ENCODE results near the gene ID3. TPM values are rescaled to one million over a fixed set of nuclear protein-coding genes. Genes with fewer than 3 reads are reported as not detected.

The ID3 gene
- total and polyA plus RNA-seq, 9 of the 15 experiments (the other 6 are each of a cell fraction or from before 2014, with no cell fraction given), result 6.8 to 59.8 (median 23.5) TPM

DNA sequence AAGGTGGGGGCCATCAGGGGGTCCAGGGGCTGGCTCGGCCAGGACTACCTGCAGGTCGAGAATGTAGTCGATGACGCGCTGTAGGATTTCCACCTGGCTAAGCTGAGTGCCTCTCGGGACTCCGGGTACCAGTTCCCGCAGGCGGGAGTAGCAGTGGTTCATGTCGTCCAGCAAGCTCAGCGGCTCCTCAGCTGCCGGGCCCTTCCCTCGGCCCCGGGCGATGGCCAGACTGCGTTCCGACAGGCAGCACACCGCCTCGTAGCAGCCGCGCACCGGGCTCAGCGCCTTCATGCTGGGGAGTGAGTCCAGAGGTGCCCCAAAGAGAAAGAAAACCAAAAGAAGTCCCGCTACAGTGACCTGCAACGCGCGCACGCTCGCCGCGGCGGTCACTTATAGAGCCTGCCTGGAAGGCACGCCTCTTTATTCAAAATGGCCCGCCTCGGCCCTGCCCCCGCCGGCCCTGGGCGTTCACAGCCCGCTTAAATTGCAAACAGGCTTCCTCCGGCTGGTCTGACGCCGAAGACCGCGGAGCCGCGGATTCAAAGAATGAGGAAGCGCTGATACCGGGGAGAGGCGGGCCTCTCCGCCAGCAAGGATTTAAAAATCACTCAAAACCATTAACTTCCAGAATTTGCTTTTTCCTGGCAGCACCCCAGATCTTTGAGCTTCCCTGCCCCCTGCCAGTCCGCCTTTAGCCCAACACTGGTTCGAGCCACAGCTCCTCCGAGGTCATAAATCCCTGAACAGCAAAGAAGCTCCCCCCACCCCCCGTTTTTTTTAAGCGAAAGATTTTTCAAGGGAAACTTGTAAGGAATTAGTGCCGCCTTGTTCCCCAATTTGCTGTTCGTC is at the start of gene ID3 (continued):
- no peak for TF ChIP-seq NR2C1 (IDR thresholded peaks at IDR 0.05)
- no peak for TF ChIP-seq NR2C1 (tag; IDR thresholded peaks at IDR 0.05)
- TF ChIP-seq SOX6 (IDR thresholded peaks at IDR 0.05), result peak; percentile 23; the same call in 1 of the 2 replicates
- peak; percentile 78 for TF ChIP-seq CHD1 (IDR thresholded peaks at IDR 0.05; ENCODE audit: low read length)
- no peak for TF ChIP-seq FOXK1 (CRISPR knock-in tag; IDR thresholded peaks at IDR 0.05; ENCODE audit: borderline replicate concordance)
- TF ChIP-seq, protein P1, sequence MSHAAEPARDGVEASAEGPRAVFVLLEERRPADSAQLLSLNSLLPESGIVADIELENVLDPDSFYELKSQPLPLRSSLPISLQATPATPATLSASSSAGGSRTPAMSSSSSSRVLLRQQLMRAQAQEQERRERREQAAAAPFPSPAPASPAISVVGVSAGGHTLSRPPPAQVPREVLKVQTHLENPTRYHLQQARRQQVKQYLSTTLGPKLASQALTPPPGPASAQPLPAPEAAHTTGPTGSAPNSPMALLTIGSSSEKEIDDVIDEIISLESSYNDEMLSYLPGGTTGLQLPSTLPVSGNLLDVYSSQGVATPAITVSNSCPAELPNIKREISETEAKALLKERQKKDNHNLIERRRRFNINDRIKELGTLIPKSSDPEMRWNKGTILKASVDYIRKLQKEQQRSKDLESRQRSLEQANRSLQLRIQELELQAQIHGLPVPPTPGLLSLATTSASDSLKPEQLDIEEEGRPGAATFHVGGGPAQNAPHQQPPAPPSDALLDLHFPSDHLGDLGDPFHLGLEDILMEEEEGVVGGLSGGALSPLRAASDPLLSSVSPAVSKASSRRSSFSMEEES (CRISPR knock-in tag; IDR thresholded peaks at IDR 0.05), result no peak
- TF ChIP-seq, protein P2, sequence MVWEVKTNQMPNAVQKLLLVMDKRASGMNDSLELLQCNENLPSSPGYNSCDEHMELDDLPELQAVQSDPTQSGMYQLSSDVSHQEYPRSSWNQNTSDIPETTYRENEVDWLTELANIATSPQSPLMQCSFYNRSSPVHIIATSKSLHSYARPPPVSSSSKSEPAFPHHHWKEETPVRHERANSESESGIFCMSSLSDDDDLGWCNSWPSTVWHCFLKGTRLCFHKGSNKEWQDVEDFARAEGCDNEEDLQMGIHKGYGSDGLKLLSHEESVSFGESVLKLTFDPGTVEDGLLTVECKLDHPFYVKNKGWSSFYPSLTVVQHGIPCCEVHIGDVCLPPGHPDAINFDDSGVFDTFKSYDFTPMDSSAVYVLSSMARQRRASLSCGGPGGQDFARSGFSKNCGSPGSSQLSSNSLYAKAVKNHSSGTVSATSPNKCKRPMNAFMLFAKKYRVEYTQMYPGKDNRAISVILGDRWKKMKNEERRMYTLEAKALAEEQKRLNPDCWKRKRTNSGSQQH (CRISPR knock-in tag; IDR thresholded peaks at IDR 0.05), result no peak
- TF ChIP-seq, protein P3, sequence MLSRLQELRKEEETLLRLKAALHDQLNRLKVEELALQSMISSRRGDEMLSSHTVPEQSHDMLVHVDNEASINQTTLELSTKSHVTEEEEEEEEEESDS (CRISPR knock-in tag; IDR thresholded peaks at IDR 0.05), result no peak
- TF ChIP-seq CHD2 (IDR thresholded peaks at IDR 0.05; ENCODE audit: low read depth, low read length), result peak; percentile 13; the same call in 1 of the 2 replicates
- peak; percentile 43; the same call in 1 of the 2 replicates for TF ChIP-seq SMARCA4 (IDR thresholded peaks at IDR 0.05)
- peak; percentile 84 for TF ChIP-seq RBBP5 (IDR thresholded peaks at IDR 0.05; ENCODE audit: borderline replicate concordance, insufficient read depth, low read length, poor library complexity, severe bottlenecking)
- peak; percentile 28; the same call in 1 of the 2 replicates for TF ChIP-seq TCF3 (CRISPR knock-in tag; IDR thresholded peaks at IDR 0.05)
- TF ChIP-seq, protein P4, sequence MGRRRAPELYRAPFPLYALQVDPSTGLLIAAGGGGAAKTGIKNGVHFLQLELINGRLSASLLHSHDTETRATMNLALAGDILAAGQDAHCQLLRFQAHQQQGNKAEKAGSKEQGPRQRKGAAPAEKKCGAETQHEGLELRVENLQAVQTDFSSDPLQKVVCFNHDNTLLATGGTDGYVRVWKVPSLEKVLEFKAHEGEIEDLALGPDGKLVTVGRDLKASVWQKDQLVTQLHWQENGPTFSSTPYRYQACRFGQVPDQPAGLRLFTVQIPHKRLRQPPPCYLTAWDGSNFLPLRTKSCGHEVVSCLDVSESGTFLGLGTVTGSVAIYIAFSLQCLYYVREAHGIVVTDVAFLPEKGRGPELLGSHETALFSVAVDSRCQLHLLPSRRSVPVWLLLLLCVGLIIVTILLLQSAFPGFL (CRISPR knock-in tag; IDR thresholded peaks at IDR 0.05), result 0 out of 2 replicates have a peak, but pooled peaks have one; percentile 32
- TF ChIP-seq, protein P5, sequence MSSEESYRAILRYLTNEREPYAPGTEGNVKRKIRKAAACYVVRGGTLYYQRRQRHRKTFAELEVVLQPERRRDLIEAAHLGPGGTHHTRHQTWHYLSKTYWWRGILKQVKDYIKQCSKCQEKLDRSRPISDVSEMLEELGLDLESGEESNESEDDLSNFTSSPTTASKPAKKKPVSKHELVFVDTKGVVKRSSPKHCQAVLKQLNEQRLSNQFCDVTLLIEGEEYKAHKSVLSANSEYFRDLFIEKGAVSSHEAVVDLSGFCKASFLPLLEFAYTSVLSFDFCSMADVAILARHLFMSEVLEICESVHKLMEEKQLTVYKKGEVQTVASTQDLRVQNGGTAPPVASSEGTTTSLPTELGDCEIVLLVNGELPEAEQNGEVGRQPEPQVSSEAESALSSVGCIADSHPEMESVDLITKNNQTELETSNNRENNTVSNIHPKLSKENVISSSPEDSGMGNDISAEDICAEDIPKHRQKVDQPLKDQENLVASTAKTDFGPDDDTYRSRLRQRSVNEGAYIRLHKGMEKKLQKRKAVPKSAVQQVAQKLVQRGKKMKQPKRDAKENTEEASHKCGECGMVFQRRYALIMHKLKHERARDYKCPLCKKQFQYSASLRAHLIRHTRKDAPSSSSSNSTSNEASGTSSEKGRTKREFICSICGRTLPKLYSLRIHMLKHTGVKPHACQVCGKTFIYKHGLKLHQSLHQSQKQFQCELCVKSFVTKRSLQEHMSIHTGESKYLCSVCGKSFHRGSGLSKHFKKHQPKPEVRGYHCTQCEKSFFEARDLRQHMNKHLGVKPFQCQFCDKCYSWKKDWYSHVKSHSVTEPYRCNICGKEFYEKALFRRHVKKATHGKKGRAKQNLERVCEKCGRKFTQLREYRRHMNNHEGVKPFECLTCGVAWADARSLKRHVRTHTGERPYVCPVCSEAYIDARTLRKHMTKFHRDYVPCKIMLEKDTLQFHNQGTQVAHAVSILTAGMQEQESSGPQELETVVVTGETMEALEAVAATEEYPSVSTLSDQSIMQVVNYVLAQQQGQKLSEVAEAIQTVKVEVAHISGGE (CRISPR knock-in tag; IDR thresholded peaks at IDR 0.05), result 0 out of 6 replicates have a peak, but pooled peaks of 1 of the 3 experiments have one; percentile 19
- peak; percentile 86 for TF ChIP-seq CCNT2 (IDR thresholded peaks at IDR 0.05; ENCODE audit: borderline replicate concordance, extremely low read depth, insufficient read length, low read depth, low read length)
- no peak for TF ChIP-seq NR2C2 (CRISPR knock-in tag; IDR thresholded peaks at IDR 0.05)
- no peak for TF ChIP-seq NR2C2 (tag; IDR thresholded peaks at IDR 0.05)
- no peak for TF ChIP-seq ETV1 (tag; conservative IDR thresholded peaks at IDR 0.05; ENCODE audit: low read depth)
- TF ChIP-seq MTA1 (IDR thresholded peaks at IDR 0.05; ENCODE audit: borderline replicate concordance), result peak; percentile 67; the same call in 1 of the 2 replicates
